Parietal lobe (tissue), 1 donor: ENCODE data around the gene EPYC. TPM values are rescaled to one million over a fixed set of nuclear protein-coding genes. Genes with fewer than 3 reads are reported as not detected.

Experiments used
- total RNA-seq: library from RNA; depleted of rRNA; stranded (reverse); fragments of >200 nt; gene quantifications from one replicate; pipeline ENCODE4 v1.2.3, GENCODE V29; 2014

EPYC gene, protein sequence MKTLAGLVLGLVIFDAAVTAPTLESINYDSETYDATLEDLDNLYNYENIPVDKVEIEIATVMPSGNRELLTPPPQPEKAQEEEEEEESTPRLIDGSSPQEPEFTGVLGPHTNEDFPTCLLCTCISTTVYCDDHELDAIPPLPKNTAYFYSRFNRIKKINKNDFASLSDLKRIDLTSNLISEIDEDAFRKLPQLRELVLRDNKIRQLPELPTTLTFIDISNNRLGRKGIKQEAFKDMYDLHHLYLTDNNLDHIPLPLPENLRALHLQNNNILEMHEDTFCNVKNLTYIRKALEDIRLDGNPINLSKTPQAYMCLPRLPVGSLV
- not detected for total RNA-seq

DNA sequence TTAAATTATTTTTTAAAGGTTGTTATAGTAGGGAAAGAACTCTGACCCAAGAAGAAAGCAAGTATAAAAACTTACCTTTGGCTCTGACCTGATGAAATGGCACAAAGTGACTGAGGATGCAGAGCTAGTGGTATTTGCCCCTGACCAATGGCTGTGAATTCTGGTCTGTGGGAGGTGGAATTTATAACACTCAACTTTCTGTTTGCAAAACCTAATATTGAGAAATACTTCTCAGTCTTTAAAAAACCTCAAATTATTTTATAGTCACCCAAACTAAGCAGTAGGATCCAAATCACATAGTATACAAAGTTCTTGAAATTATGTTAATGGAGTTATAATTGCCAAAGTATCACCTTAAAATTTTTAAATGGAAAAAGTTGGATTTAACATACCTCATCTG, at the start of gene EPYC:
TSS of gene EPYC (minus strand) at position 101 of the 400 bp plus-strand sequence. CDS start 2,407 bp downstream, outside the sequence.

DNA sequence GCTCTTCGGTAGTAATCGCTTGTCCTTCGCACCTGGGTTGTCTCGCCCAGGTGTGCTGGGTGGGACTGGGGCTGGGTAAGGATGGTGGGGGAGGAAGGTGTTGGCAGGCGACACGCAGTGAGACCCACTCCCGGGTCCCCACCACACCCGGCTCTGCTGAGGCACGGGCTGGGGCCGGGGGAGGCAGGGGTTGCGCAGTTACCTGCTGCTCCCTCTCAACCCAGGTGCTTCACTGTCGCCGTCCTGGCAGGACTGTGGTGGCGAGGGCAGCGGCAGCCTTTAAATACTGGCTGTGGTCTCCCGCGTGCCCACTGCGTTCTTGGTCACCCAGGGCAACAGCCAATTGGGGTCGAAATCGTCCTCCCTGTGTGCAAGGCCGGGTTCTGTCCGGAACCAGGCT, 49.9 kb downstream of the EPYC start, which contains the start of gene CCER1:
TSS of gene CCER1 (minus strand) at position 256 of the 400 bp plus-strand sequence. CDS start 434 bp downstream, outside the sequence.

Other genes with a start within 250 kb of the EPYC start
- gene CCER1, start 49.8 kb downstream of the EPYC start, total RNA-seq = not detected
- 0.31 TPM for gene KERA, start 53.1 kb upstream of the EPYC start, total RNA-seq
- 4.4 TPM for gene LUM, start 106.5 kb upstream of the EPYC start, total RNA-seq
- gene DCN, start 177.8 kb upstream of the EPYC start, total RNA-seq = 20.3 TPM